Choroid plexus epithelial cell (primary cell): Measurements from ENCODE around the gene CHST5.
"Not testable (repeated sequence)": the region's sequence is repeated elsewhere in the genome, so short reads cannot be mapped to it uniquely, and the experiment has no call there.

Source experiments
- DNase-seq: peaks from one replicate; pipeline ENCODE4 v3.0.0-alpha.2; 2010; ENCODE audit warnings: low read depth
- H3K4me3 ChIP-seq: 2 replicates; pipeline ENCODE4 v1.5.1; 2011; ENCODE audit warnings: low read depth, mild to moderate bottlenecking, control low read depth, low read length, moderate library complexity
- TF ChIP-seq, protein P1 (sequence below): conservative IDR thresholded peaks from 2 replicates; pipeline ENCODE4 v1.5.1; 2011; ENCODE audit warnings: low read depth, mild to moderate bottlenecking, control low read depth, inconsistent platforms, low read length, moderate library complexity

CHST5 gene

DNA sequence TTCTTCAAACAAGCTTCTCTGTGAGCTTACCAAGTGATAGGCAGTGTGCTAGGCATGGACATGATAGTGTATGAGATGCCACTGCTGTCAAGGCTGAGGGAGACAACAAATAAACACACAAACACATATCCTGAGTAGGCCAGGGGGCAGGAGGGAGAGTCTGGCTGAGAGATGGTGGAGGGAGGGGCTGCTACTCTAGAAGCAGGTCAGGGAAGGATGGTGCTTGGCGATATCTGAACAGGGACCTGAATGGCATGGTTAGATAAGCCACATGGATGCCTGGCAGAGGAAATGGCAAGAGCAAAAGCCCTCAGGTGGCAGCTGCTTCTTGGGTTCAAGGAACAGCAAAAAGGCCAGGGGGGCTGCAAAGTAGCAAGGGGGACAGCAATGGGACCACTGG, 32.1 kb downstream of the CHST5 start:
- no peak overlapping the region for H3K4me3 ChIP-seq
- TF ChIP-seq, protein P1, sequence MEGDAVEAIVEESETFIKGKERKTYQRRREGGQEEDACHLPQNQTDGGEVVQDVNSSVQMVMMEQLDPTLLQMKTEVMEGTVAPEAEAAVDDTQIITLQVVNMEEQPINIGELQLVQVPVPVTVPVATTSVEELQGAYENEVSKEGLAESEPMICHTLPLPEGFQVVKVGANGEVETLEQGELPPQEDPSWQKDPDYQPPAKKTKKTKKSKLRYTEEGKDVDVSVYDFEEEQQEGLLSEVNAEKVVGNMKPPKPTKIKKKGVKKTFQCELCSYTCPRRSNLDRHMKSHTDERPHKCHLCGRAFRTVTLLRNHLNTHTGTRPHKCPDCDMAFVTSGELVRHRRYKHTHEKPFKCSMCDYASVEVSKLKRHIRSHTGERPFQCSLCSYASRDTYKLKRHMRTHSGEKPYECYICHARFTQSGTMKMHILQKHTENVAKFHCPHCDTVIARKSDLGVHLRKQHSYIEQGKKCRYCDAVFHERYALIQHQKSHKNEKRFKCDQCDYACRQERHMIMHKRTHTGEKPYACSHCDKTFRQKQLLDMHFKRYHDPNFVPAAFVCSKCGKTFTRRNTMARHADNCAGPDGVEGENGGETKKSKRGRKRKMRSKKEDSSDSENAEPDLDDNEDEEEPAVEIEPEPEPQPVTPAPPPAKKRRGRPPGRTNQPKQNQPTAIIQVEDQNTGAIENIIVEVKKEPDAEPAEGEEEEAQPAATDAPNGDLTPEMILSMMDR, result no peak
- DNase-seq, result no peak

DNA sequence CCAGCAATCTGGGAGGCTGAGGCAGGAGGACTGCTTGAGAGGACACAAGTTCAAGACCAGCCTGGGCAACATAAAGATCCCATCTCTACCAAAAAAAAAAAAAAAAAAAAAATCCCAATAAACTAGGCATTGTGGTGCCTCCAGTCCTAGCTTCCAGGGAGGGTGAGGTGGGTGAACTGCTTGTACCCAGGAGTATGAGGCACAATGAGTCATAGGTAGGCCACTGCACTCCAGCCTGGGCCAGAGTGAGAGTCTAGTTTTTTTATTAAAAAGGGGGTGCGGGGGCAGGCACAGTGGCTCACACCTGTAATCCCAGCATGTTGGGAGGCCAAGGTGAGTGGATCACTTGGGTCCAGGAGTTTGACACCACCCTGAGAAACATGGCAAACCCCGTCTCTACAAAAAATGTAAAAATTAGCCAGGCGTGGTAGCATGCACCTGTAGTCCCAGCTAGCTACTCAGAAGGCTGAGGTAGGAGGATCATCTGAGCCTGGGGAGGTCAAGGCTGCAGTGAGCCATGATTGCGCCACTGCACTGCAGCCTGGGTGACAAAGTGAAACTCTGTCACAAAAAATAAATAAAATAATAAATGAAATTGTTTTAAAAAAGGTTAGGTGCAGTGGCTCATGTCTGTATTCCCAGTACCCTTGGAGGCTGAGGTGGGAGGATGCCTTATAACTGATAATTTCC, 32.8 kb downstream of the CHST5 start:
- no peak for DNase-seq
- TF ChIP-seq, protein P1, result no peak
- no peak overlapping the region for H3K4me3 ChIP-seq

DNA sequence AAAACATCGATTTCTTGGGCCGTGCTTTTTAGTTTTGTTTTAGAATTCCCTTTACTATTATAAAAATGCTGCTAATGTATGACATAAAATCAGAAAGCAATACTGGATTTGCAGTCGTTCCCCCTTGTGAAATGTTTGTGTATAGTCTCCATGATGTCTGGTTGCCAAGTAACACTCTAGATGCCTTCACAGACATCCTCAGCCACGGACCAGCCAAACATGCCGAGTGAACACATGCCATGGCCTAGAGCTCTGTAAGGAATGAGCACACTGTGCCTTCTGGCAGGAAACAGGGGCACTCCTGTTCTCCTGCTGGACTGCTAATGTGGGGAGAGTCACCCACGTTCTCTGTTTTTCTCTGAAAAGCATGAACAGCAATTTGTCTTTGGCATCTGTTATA, 34.1 kb downstream of the CHST5 start:
- peak; percentile 82 for DNase-seq
- H3K4me3 ChIP-seq, result not testable (repeated sequence)

DNA sequence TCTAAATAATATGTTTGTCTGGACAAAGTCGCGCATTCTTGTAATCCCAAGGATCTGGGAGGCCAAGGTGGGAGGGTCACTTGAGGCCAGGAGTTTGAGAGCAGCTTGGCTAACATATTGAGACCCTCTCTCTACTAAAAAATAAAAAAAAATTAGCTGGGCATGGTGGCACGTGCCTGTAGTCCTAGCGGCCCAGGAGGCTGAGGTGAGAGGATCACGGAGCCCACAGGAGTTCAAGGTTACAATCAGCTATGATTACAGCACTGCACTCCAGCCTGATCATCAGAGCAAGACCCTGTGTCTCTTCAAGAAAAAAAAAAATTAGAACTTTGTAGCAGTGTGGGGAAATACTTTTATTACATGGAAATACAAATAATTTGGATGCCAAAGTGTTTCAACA, 34.5 kb downstream of the CHST5 start:
- TF ChIP-seq, protein P1, result no peak
- no peak overlapping the region for H3K4me3 ChIP-seq
- DNase-seq, result no peak

DNA sequence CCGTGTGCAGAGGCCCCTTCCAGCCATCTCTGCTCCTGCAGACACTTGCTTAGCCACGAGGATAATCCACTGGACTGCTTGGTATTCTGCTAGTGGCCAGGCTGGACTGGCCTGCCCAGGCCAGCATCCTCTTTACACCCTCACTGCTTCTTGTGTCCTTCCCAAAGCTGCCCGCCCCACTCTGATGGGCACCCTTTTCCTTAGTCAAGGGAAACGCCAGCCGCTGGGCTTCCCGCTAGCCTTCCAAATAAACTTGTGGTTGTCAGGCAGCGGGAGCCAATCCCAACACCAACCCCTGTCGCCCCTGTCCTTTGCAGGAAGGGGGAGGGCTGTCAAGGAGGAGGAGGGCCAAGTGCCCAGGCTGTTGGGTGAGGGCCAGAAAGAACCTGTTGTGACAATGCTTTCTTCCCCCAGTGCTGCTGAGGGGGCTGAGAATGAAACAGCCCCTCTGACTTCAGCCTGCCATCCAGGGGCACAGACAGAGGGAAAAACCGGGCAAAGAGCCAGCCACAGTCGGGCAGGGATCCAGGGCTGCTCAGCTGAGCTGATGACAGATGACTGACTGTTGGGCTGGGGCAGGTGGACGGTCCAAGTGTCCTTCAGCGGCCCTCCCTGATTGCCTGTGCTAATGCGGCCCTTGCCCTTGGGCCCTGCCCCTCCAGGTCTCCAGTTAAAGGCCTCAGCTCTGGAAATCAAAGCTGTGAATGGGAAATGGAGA, 37.1 kb downstream of the CHST5 start:
- not testable (repeated sequence) for H3K4me3 ChIP-seq

DNA sequence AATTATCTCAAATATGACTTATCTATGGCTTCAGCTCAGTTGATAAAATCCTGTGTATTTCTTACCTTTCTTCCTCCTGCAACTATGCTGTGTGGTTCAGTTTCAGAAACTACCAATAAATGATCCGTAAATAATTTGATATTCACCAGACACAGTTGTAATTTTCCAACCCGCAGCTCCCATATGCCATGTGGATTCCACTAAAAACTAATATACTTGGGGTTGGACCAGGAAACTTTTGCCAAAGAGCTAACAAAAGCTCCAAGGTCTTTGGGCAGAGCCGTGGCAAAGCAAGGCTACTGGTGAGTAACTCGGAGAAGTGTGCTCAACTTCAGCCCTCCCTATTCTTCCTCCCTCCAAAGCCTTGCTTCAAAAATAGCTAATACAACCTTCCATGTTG, 38.4 kb downstream of the CHST5 start:
- TF ChIP-seq, protein P1, result no peak
- no peak overlapping the region for H3K4me3 ChIP-seq
- DNase-seq, result no peak

More for the DNA sequence above, 37.1 kb downstream of the CHST5 start:
- not testable (repeated sequence) for DNase-seq

DNA sequence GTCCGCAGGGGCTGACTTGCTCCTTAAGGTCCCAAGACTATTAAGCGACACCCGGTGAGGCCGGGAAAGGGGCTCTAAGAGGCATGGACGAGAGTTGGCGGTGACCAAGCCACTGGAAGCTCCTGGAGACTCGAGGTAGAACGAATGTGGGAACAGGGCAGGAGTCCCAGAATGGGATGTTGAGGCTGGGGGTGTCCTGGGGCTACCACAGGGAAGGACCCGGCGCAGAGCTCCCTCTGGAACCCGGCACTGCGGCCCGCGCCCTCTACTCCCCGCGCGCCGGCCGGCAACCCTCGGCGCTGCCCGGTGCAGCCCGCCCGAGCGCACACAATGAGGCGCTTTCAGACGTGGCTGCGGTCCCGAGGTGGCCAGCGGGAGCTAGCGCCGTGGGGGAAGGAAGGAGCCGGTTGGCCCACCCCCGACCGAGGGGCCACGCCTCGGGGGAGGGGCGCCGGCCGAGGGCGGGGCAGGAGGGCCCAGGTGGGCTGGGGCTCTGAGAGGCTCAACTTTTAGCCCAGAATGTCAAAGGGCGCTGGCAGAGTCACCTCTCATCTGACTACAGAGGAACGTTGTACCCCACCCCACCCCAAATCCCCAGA, 40.7 kb downstream of the CHST5 start, which contains the start of gene CHST6:
Gene CHST6, minus strand, starts transcription at position 366 of the 599 bp plus-strand sequence. CDS start 15,613 bp downstream, outside the sequence.
- TF ChIP-seq, protein P1, result no peak
- H3K4me3 ChIP-seq, result peak within 1 kb of the TSS; percentile 60
- peak; percentile 55 for DNase-seq
